Uterus (tissue), 4 donors: ENCODE measurements around the gene MOB3A. TPM values are rescaled to one million over a fixed set of nuclear protein-coding genes. Genes with fewer than 3 reads are reported as not detected.
"Not testable (repeated sequence)": the region's sequence is repeated elsewhere in the genome, so short reads cannot be mapped to it uniquely, and the experiment has no call there.

Experiments used
- DNase-seq, 2 donors: peaks; one replicate each; pipeline ENCODE4 v3.0.0-alpha.2; 2019 to 2020
- H3K27ac ChIP-seq, 2 donors: fragments of 200-600 bp; sonication (generic); 1 replicate in 1 of 2; 2 replicates in 1 of 2; pipeline ENCODE4 v1.5.1; 2016 to 2018
- H3K27me3 ChIP-seq, 2 donors: fragments of 200-600 bp; sonication (generic); one replicate each; pipeline ENCODE4 v1.5.1; 2018 to 2019; ENCODE audit warnings: control low read depth in 1 of 2
- H3K36me3 ChIP-seq, 2 donors: fragments of 200-600 bp; sonication (generic); one replicate each; pipeline ENCODE4 v1.5.1; 2019; ENCODE audit warnings: control low read depth in 1 of 2
- H3K4me1 ChIP-seq, 2 donors: fragments of 200-600 bp; sonication (generic); one replicate each; pipeline ENCODE4 v1.5.1; 2018 to 2019; ENCODE audit warnings: control low read depth in 1 of 2
- H3K4me3 ChIP-seq, 2 donors: fragments of 200-600 bp; sonication (generic); 1 replicate in 1 of 2; 2 replicates in 1 of 2; pipeline ENCODE4 v1.5.1; 2018 to 2019; ENCODE audit warnings: mild to moderate bottlenecking in 1 of 2
- H3K9me3 ChIP-seq, 2 donors: fragments of 200-600 bp; sonication (generic); one replicate each; pipeline ENCODE4 v1.5.1; 2019; ENCODE audit warnings: control low read depth in 1 of 2
- POLR2A ChIP-seq, 2 donors: fragments of 450-650 bp; IDR thresholded peaks; one replicate each; pipeline ENCODE4 v1.6.1; 2016; ENCODE audit warnings: antibody characterized with exemption in 2 of 2, mild to moderate bottlenecking in 1 of 2, moderate library complexity in 1 of 2
- intact Hi-C: fragments of 100-400 bp; cut with DNase I; formaldehyde crosslinking; loops from one replicate; pipeline ENCODE4 v1.15.1; 2023; ENCODE audit warnings: low total_unique reads
- total RNA-seq, 4 donors: library from RNA; depleted of rRNA in 3 of 4; stranded (reverse); fragments of >200 nt in 3 of 4; gene quantifications; one replicate each; pipeline versions ENCODE4 v1.1.0 to v1.2.4, GENCODE V29; 2014 to 2023
- TF ChIP-seq, protein P1 (sequence below), 4 experiments: fragments of 200-600 bp in 2 of 4; fragments of 450-650 bp in 2 of 4; sonication (generic) in 2 of 4; IDR thresholded peaks; one replicate each; pipeline ENCODE4 v1.5.1; 2016 to 2019; ENCODE audit warnings: antibody characterized with exemption in 4 of 4, mild to moderate bottlenecking in 2 of 4, moderate library complexity in 1 of 4
- donor health status: DM: yes; HTN: yes; CAD: no.

The MOB3A gene
- total RNA-seq, 4 donors from 2014 or later = 10.2 to 81.4 (median 20.7) TPM

DNA sequence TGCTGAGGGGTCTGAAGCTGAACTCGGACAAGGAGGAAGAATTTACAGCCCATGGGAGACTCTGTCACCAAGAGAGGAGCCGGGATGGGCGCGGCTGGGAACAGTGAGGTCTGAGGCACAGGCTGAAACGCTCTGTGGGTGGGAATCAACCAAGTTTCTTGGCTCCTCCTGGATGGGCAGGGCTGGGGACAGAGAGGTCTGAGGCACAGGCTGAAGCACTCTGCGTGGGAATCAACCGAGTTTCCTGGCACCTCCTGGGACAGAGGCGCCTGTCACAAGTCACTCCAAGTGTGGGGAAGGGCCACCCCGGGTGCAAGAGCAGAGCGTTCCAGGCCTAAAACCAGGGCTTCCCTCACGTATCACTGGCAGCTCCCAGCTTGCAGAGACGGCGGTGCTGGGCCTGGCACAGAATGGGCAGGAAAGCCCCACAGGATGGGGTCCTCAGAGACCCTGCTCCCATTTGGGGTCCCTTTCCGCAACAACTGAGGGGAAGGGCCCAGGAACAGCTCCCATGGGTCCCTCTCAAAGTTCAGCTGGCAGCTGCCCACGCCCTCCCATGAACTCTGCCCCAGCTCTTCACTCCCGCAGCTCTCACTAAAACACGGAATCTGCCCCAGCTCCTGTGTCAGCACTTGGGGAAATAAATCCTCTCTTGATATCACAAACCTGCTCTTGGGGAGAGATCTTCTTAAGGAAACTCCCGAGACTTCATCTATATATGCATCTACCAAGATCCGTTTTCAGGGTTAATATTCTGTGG, 36.8 kb upstream of the MOB3A start:
- intact Hi-C loops = no loop called here
- H3K27ac ChIP-seq = no peak overlapping the region

DNA sequence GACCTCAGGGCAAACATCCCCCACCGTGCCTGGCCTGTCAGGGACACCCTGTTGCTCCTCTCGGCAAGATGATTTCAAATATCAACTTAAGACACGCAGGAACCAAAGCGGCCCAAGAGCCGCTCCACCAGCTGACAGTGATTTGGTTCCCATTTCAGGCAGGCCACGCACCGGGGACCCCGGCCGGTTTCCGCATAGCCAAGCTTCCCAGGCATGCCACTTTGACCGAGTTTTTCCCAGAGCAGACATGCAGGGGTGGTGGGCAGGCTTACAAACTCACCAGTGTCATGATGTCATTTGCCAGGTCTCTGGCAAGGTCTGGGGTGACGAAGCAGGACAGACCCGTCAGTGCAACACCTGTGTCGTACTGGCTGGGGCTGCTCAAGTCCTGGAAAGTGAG, 36.1 kb upstream of the MOB3A start:
- no peaks in the 10 kb centered on the region for H3K4me1 ChIP-seq
- H3K27me3 ChIP-seq = no peaks in the 10 kb centered on the region
- TF ChIP-seq POLR2A (IDR thresholded peaks at IDR 0.05) = no peak
- TF ChIP-seq, protein P1, sequence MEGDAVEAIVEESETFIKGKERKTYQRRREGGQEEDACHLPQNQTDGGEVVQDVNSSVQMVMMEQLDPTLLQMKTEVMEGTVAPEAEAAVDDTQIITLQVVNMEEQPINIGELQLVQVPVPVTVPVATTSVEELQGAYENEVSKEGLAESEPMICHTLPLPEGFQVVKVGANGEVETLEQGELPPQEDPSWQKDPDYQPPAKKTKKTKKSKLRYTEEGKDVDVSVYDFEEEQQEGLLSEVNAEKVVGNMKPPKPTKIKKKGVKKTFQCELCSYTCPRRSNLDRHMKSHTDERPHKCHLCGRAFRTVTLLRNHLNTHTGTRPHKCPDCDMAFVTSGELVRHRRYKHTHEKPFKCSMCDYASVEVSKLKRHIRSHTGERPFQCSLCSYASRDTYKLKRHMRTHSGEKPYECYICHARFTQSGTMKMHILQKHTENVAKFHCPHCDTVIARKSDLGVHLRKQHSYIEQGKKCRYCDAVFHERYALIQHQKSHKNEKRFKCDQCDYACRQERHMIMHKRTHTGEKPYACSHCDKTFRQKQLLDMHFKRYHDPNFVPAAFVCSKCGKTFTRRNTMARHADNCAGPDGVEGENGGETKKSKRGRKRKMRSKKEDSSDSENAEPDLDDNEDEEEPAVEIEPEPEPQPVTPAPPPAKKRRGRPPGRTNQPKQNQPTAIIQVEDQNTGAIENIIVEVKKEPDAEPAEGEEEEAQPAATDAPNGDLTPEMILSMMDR (IDR thresholded peaks at IDR 0.05) = no peak
- H3K27ac ChIP-seq = no peak overlapping the region
- no peaks in the 10 kb centered on the region for H3K9me3 ChIP-seq
- intact Hi-C loops = no loop called here
- H3K36me3 ChIP-seq = no peaks in the 10 kb centered on the region
- no peak overlapping the region for H3K4me3 ChIP-seq
- no peak for DNase-seq

More for the DNA sequence above, 36.8 kb upstream of the MOB3A start:
- TF ChIP-seq, protein P1 (IDR thresholded peaks at IDR 0.05) = no peak
- no peak for TF ChIP-seq POLR2A (IDR thresholded peaks at IDR 0.05)
- no peaks in the 10 kb centered on the region for H3K4me1 ChIP-seq
- H3K27me3 ChIP-seq = no peaks in the 10 kb centered on the region
- DNase-seq = no peak
- no peaks in the 10 kb centered on the region for H3K36me3 ChIP-seq
- H3K4me3 ChIP-seq = no peak overlapping the region
- no peaks in the 10 kb centered on the region for H3K9me3 ChIP-seq

DNA sequence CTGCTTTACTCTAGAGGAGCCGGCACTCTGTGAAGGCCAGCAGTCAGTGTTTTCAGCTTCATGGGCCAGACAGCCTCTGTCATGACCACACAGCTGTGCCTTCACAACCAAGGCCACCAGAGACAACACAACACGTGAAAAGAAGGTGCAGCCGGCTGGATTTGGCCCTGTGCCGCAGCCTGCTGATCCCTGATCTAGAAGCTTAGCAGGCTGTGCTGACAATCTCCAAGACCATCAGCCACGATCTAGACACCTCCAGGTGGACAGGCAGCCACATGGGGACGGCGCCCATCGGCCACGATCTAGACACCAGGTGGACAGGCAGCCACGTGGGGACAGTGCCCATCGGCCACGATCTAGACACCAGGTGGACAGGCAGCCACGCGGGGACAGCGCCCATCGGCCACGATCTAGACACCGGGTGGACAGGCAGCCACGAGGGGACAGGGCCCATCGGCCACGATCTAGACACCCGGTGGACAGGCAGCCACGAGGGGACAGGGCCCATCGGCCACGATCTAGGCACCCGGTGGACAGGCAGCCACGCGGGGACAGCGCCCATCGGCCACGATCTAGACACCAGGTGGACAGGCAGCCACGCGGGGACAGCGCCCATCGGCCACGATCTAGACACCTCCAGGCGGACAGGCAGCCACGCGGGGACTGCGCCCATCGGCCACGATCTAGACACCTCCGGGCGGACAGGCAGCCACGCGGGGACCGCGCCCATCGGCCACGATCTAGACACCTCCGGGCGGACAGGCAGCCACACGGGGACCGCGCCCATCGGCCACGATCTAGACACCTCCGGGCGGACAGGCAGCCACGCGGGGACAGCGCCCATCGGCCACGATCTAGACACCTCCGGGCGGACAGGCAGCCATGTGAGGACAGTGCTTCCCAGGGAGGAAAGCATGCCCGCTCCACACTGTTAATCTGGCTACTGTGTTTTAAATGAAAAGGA, 35.2 kb upstream of the MOB3A start:
- H3K4me1 ChIP-seq, H3K27ac ChIP-seq, DNase-seq, intact Hi-C loops, H3K9me3 ChIP-seq, H3K36me3 ChIP-seq, H3K4me3 ChIP-seq, H3K27me3 ChIP-seq: not testable (repeated sequence)

DNA sequence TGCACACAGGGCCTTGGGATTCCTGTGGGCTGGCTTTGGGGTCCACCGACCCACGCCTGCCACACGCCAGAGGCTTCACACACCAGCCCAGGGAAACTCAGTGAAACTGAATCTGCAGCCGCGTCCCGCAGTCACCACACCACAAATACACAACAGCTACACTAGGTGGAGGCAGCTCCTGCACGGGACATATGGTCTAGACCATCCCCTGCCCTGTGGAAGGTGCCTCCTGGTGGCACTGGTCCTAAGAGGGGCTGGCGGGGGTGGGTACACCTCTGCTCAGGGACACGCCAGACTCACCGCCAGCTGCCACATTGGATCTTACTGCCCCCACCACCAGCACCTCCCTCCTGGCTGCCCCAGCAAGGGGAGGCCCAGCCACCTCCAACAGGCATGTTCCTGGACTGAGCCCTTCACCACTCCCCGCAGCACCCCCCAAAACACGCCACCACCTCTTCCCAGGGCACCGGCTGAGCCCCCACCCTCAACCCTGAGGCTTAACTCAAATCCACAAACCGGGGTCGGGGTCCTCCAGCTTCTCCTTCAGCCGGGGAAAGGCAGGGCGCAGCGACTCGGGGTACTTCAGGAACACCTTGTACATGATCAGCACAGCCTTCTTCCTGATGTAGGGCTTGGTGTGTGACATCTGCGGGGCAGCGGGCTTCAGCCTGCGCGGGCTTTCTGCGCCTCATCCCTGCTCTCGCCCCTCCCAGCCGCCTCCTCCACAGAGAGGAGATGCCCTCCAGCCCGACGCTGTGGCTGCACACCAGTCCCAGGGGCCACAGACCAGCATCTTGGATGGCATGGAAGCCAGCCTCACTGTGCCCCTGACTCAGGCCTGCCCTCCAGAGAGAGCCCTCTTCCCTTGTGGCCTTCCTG, 34.0 kb upstream of the MOB3A start:
- H3K36me3 ChIP-seq = no peaks in the 10 kb centered on the region
- no peaks in the 10 kb centered on the region for H3K4me1 ChIP-seq
- H3K4me3 ChIP-seq = no peak overlapping the region
- DNase-seq = no peak
- no peak overlapping the region for H3K27ac ChIP-seq
- TF ChIP-seq, protein P1 (IDR thresholded peaks at IDR 0.05) = no peak
- no peak for TF ChIP-seq POLR2A (IDR thresholded peaks at IDR 0.05)
- no peaks in the 10 kb centered on the region for H3K27me3 ChIP-seq
- no peaks in the 10 kb centered on the region for H3K9me3 ChIP-seq
- intact Hi-C loops = no loop called here

DNA sequence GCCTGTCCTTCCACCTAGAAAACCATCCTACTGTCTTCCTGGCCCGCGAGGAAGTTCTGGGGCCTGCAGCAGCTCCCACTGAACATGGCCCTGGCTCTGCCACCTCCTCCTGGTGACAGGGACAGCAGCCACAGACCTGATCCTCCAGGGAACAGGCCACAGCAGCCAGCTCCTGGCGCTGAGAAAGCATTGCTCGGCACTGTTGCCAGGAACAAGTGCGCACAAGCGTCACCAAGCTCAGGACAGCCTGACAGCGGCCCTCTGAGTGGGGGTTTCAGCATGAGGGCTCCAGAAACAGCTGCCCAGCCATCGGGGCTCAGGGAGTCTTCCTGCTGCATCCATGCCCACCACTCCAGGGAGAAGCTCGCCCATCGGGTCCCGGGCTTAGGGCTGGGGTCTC, 33.4 kb upstream of the MOB3A start:
- no peak for TF ChIP-seq POLR2A (IDR thresholded peaks at IDR 0.05)
- TF ChIP-seq, protein P1 (IDR thresholded peaks at IDR 0.05) = no peak
- intact Hi-C loops = no loop called here
- H3K36me3 ChIP-seq = no peaks in the 10 kb centered on the region

More for the DNA sequence above, 33.4 kb upstream of the MOB3A start:
- no peaks in the 10 kb centered on the region for H3K27me3 ChIP-seq
- DNase-seq = no peak
- H3K4me3 ChIP-seq = no peak overlapping the region
- no peaks in the 10 kb centered on the region for H3K4me1 ChIP-seq
- no peak overlapping the region for H3K27ac ChIP-seq
- H3K9me3 ChIP-seq = no peaks in the 10 kb centered on the region
